Caco-2 (cell line): ENCODE results near the gene CLIC3. TPM values are rescaled to one million over a fixed set of nuclear protein-coding genes. Genes with fewer than 3 reads are reported as not detected.

ENCODE experiments used
- BruUV-seq: library from RNA; stranded (reverse); fragments of 400-500 nt; replicated peaks from 2 replicates; lab custom pipeline; 2021; lab: Mats Ljungman, UMichigan
- CTCF ChIA-PET: fragments of 300-600 bp; sonication (Branson Sonifier 250); formaldehyde crosslinking; loops from one replicate; lab custom pipeline; 2022; ENCODE audit warnings: antibody characterized with exemption; lab: Charles Lee
- POLR2A ChIA-PET: fragments of 300-600 bp; sonication (Branson Sonifier 250); formaldehyde crosslinking; loops from one replicate; lab custom pipeline; 2022; ENCODE audit warnings: antibody characterized with exemption; lab: Charles Lee
- DNase-seq, 2 experiments: peaks; one replicate each; pipeline versions ENCODE4 v3.0.0 to v3.0.0-alpha.2; 2020 to 2022
- H3K27me3 ChIP-seq: replicated peaks from 2 replicates; pipeline ENCODE4 v1.6.0; 2011; ENCODE audit warnings: low read length; ENCODE audit not compliant: control insufficient read depth, insufficient read depth
- H3K36me3 ChIP-seq: 2 replicates; pipeline ENCODE4 v1.5.1; 2011; ENCODE audit warnings: low read length; ENCODE audit not compliant: control insufficient read depth, insufficient read depth
- H3K4me1 ChIP-seq: fragments of 250-450 bp; sonication (Bioruptor Pico); 2 replicates; pipeline ENCODE4 v1.5.1; 2020; ENCODE audit warnings: mild to moderate bottlenecking
- H3K4me3 ChIP-seq: 2 replicates; pipeline ENCODE4 v1.5.1; 2011; ENCODE audit warnings: low read depth, mild to moderate bottlenecking, control low read depth, low read length
- H3K9me3 ChIP-seq: fragments of 250-450 bp; sonication (Bioruptor Pico); 2 replicates; pipeline ENCODE4 v1.5.1; 2020; ENCODE audit warnings: mild to moderate bottlenecking, moderate library complexity
- H3K27ac Mint-ChIP-seq: one replicate; pipeline ENCODE4 v1.8.0; 2022; ENCODE audit warnings: mixed read lengths; ENCODE audit not compliant: unreplicated experiment
- H3K27me3 Mint-ChIP-seq: one replicate; pipeline ENCODE4 v1.8.0; 2022; ENCODE audit warnings: mixed read lengths; ENCODE audit not compliant: insufficient read depth, unreplicated experiment
- H3K36me3 Mint-ChIP-seq: one replicate; pipeline ENCODE4 v1.8.0; 2022; ENCODE audit warnings: mild to moderate bottlenecking, mixed read lengths; ENCODE audit not compliant: insufficient read depth, unreplicated experiment
- H3K4me1 Mint-ChIP-seq: one replicate; pipeline ENCODE4 v1.8.0; 2022; ENCODE audit warnings: low read depth, mixed read lengths; ENCODE audit not compliant: unreplicated experiment
- H3K4me3 Mint-ChIP-seq: one replicate; pipeline ENCODE4 v1.8.0; 2022; ENCODE audit warnings: mild to moderate bottlenecking, moderate library complexity, mixed read lengths; ENCODE audit not compliant: unreplicated experiment
- H3K9me3 Mint-ChIP-seq: one replicate; pipeline ENCODE4 v1.8.0; 2022; ENCODE audit warnings: mixed read lengths; ENCODE audit not compliant: unreplicated experiment
- CTCF ChIP-seq, 2 experiments: fragments of 200-600 bp in 1 of 2; IDR thresholded peaks; 1 replicate in 1 of 2; 2 replicates in 1 of 2; pipeline versions ENCODE4 v1.5.1 to v1.8.0; 2011 to 2022; ENCODE audit warnings: antibody characterized with exemption in 1 of 2, control low read depth in 1 of 2, inconsistent platforms in 1 of 2, low read depth in 1 of 2, low read length in 1 of 2, mild to moderate bottlenecking in 1 of 2, moderate library complexity in 1 of 2; ENCODE audit not compliant: insufficient read depth in 1 of 2, severe bottlenecking in 1 of 2, unreplicated experiment in 1 of 2
- intact Hi-C: fragments of 100-400 bp; cut with micrococcal nuclease; formaldehyde crosslinking; loops from one replicate; pipeline ENCODE4 v1.10.0; 2022; ENCODE audit not compliant: unreplicated experiment
- total RNA-seq: library from RNA; stranded (reverse); gene quantifications from 2 replicates; pipeline ENCODE4 v1.2.3, GENCODE V29; 2022

Gene CLIC3
- total RNA-seq, 1 experiment from 2014 or later, result 4.7 TPM

- Histone ChIP-seq H3K4me3 (no peak overlapping the region), H3K27me3 (no peaks in the 10 kb centered on the region), H3K9me3 (no peaks in the 10 kb centered on the region), H3K36me3 (no peaks in the 10 kb centered on the region; the same call in 1 of the 2 replicates), H3K4me1 (no peaks in the 10 kb centered on the region)
- Mint-ChIP-seq H3K36me3 (no peaks in the 10 kb centered on the region), H3K4me3 (no peak overlapping the region), H3K27ac (no peak overlapping the region), H3K4me1 (no peaks in the 10 kb centered on the region), H3K27me3 (no peaks in the 10 kb centered on the region), H3K9me3 (no peaks in the 10 kb centered on the region)
- POLR2A ChIA-PET, result no interaction called here
- intact Hi-C loops, result no loop called here
- BruUV-seq, result no TSS peak
- CTCF ChIA-PET, result no interaction called here
- DNase-seq, result no peak
- no peak for TF ChIP-seq CTCF (IDR thresholded peaks at IDR 0.05; ENCODE audit: insufficient read depth in 1 of 2, low read depth in 1 of 2, low read length in 1 of 2, severe bottlenecking in 1 of 2, unreplicated experiment in 1 of 2)
These were observed 15.7 kb upstream of the CLIC3 start for GRCh38 chr9:137011907-137012675.

GRCh38 chr9:137011156-137011555 is 14.8 kb upstream of the CLIC3 start:
- no peak for TF ChIP-seq CTCF (IDR thresholded peaks at IDR 0.05; ENCODE audit: insufficient read depth in 1 of 2, low read depth in 1 of 2, low read length in 1 of 2, severe bottlenecking in 1 of 2, unreplicated experiment in 1 of 2)
- BruUV-seq, result no TSS peak
- no peak overlapping the region for H3K4me3 Mint-ChIP-seq
- Histone ChIP-seq H3K4me1 (no peaks in the 10 kb centered on the region), H3K9me3 (no peaks in the 10 kb centered on the region), H3K4me3 (no peak overlapping the region), H3K36me3 (no peaks in the 10 kb centered on the region; the same call in 1 of the 2 replicates), H3K27me3 (no peaks in the 10 kb centered on the region)
- no peaks in the 10 kb centered on the region for H3K4me1 Mint-ChIP-seq
- no peaks in the 10 kb centered on the region for H3K36me3 Mint-ChIP-seq
- no peaks in the 10 kb centered on the region for H3K27me3 Mint-ChIP-seq
- POLR2A ChIA-PET, result no interaction called here
- CTCF ChIA-PET, result no interaction called here
- no peaks in the 10 kb centered on the region for H3K9me3 Mint-ChIP-seq
- intact Hi-C loops, result no loop called here
- no peak for DNase-seq
- no peak overlapping the region for H3K27ac Mint-ChIP-seq

- H3K27me3 ChIP-seq, result no peaks in the 10 kb centered on the region
- no peak overlapping the region for H3K4me3 ChIP-seq
- Mint-ChIP-seq H3K36me3 (no peaks in the 10 kb centered on the region), H3K27me3 (no peaks in the 10 kb centered on the region), H3K4me1 (no peaks in the 10 kb centered on the region), H3K9me3 (no peaks in the 10 kb centered on the region), H3K27ac (no peak overlapping the region), H3K4me3 (no peak overlapping the region)
- H3K9me3 ChIP-seq, result no peaks in the 10 kb centered on the region
- TF ChIP-seq CTCF (IDR thresholded peaks at IDR 0.05; ENCODE audit: insufficient read depth in 1 of 2, low read depth in 1 of 2, low read length in 1 of 2, severe bottlenecking in 1 of 2, unreplicated experiment in 1 of 2), result no peak
- H3K36me3 ChIP-seq, result no peaks in the 10 kb centered on the region
- no peak for DNase-seq
- intact Hi-C loops, result no loop called here
- ChIA-PET CTCF (interaction anchor here (0.6 kb wide), 2 partner anchors 22 to 638 kb away, joined by 3 to 7 read pairs; partner anchors contain the start of gene FUT7), POLR2A (interaction anchor here (0.5 kb wide), 1 partner anchor 42 kb away, joined by 5 read pairs; no protein-coding TSS in a partner anchor)
- no peaks in the 10 kb centered on the region for H3K4me1 ChIP-seq
- no TSS peak for BruUV-seq
These were observed 13.8 kb upstream of the CLIC3 start for GRCh38 chr9:137009938-137010732.
